GM23338 (cell line): ENCODE results near the gene KRTAP13-4. TPM values are rescaled to one million over a fixed set of nuclear protein-coding genes. Genes with fewer than 3 reads are reported as not detected.

Source experiments
- ATAC-seq: fragments of 200-7000 bp; cut with Tn5 transposase; 3 replicates; pipeline ENCODE4 v1.9.1; 2020
- DNase-seq: peaks from one replicate; pipeline ENCODE4 v3.0.0-alpha.2; 2015; ENCODE audit warnings: low spot score
- H2AFZ ChIP-seq: fragments of 200-600 bp; sonication (generic); 2 replicates; pipeline ENCODE4 v1.8.0; 2016; ENCODE audit warnings: antibody characterized with exemption, mild to moderate bottlenecking, moderate library complexity
- H3F3A ChIP-seq: fragments of 200-600 bp; sonication (generic); replicated peaks from 2 replicates; pipeline ENCODE4 v1.8.0; 2017; ENCODE audit warnings: antibody characterized with exemption, mixed run types, low read depth
- H3K27ac ChIP-seq: fragments of 200-600 bp; sonication (generic); 2 replicates; pipeline ENCODE4 v1.6.1; 2016; ENCODE audit warnings: low read depth
- H3K27me3 ChIP-seq: fragments of 200-600 bp; sonication (generic); 2 replicates; pipeline ENCODE4 v1.8.0; 2016; ENCODE audit warnings: mild to moderate bottlenecking, mixed run types, moderate library complexity; ENCODE audit not compliant: insufficient read depth
- H3K36me3 ChIP-seq: fragments of 200-600 bp; sonication (generic); 2 replicates; pipeline ENCODE4 v1.8.0; 2016; ENCODE audit warnings: mild to moderate bottlenecking; ENCODE audit not compliant: insufficient read depth
- H3K4me1 ChIP-seq: fragments of 200-600 bp; sonication (generic); 2 replicates; pipeline ENCODE4 v1.8.0; 2016; ENCODE audit warnings: mild to moderate bottlenecking, moderate library complexity; ENCODE audit not compliant: insufficient read depth
- H3K4me2 ChIP-seq: fragments of 200-600 bp; sonication (generic); 2 replicates; pipeline ENCODE4 v1.7.1; 2017; ENCODE audit warnings: mixed run types
- H3K4me3 ChIP-seq: fragments of 200-600 bp; sonication (generic); 2 replicates; pipeline ENCODE4 v1.6.1; 2016; ENCODE audit warnings: mixed run types
- H3K79me2 ChIP-seq: fragments of 200-600 bp; sonication (generic); replicated peaks from 2 replicates; pipeline ENCODE4 v1.8.0; 2017; ENCODE audit warnings: mild to moderate bottlenecking; ENCODE audit not compliant: insufficient read depth
- H3K9me2 ChIP-seq: fragments of 200-600 bp; sonication (generic); 2 replicates; pipeline ENCODE4 v1.8.0; 2017; ENCODE audit not compliant: insufficient read depth
- H4K20me1 ChIP-seq: fragments of 200-600 bp; sonication (generic); replicated peaks from 2 replicates; pipeline ENCODE4 v1.8.0; 2017; ENCODE audit warnings: mild to moderate bottlenecking; ENCODE audit not compliant: insufficient read depth
- H3K27ac Mint-ChIP-seq: 2 replicates; pipeline ENCODE4 v1.8.0; 2020; ENCODE audit warnings: inconsistent platforms, mild to moderate bottlenecking, moderate library complexity, mixed read lengths
- H3K27me3 Mint-ChIP-seq: 3 replicates; pipeline ENCODE4 v1.8.0; 2022; ENCODE audit warnings: low read depth, mild to moderate bottlenecking, moderate library complexity, mixed read lengths, inconsistent platforms; ENCODE audit not compliant: insufficient read depth, poor library complexity
- H3K36me3 Mint-ChIP-seq: 3 replicates; pipeline ENCODE4 v1.8.0; 2021; ENCODE audit warnings: low read depth, mild to moderate bottlenecking, inconsistent platforms, moderate library complexity, mixed read lengths
- H3K4me1 Mint-ChIP-seq: 3 replicates; pipeline ENCODE4 v1.8.0; 2020; ENCODE audit warnings: mild to moderate bottlenecking, inconsistent platforms, mixed read lengths
- H3K4me3 Mint-ChIP-seq: 3 replicates; pipeline ENCODE4 v1.8.0; 2021; ENCODE audit warnings: moderate library complexity, mild to moderate bottlenecking, inconsistent platforms, mixed read lengths
- H3K9me3 Mint-ChIP-seq: 3 replicates; pipeline ENCODE4 v1.8.0; 2020; ENCODE audit warnings: moderate library complexity, mild to moderate bottlenecking, inconsistent platforms, mixed read lengths
- CREB1 ChIP-seq: fragments of 250-450 bp; sonication (Bioruptor Pico); IDR thresholded peaks from 2 replicates; pipeline ENCODE4 v1.5.0; 2020; ENCODE audit warnings: low read depth, mild to moderate bottlenecking, moderate library complexity
- EZH2 ChIP-seq: fragments of 200-600 bp; sonication (generic); IDR thresholded peaks from one replicate; pipeline ENCODE4 v1.8.0; 2017; ENCODE audit warnings: antibody characterized with exemption, mild to moderate bottlenecking, low read depth; ENCODE audit not compliant: unreplicated experiment
- EZH2phosphoT487 ChIP-seq: fragments of 200-600 bp; sonication (generic); IDR thresholded peaks from one replicate; pipeline ENCODE4 v1.8.1; 2018; ENCODE audit warnings: antibody characterized with exemption; ENCODE audit not compliant: unreplicated experiment
- JUNB ChIP-seq: IDR thresholded peaks from one replicate; pipeline ENCODE4 v1.6.1; 2016; ENCODE audit warnings: antibody characterized with exemption; ENCODE audit not compliant: unreplicated experiment
- NANOG ChIP-seq: IDR thresholded peaks from 2 replicates; pipeline ENCODE4 v1.6.1; 2016; ENCODE audit warnings: antibody characterized with exemption, borderline replicate concordance
- POLR2AphosphoS5 ChIP-seq: IDR thresholded peaks from 2 replicates; pipeline ENCODE4 v1.6.1; 2016; ENCODE audit warnings: antibody characterized with exemption, low read depth
- STAT1 ChIP-seq: IDR thresholded peaks from one replicate; pipeline ENCODE4 v1.6.1; 2016; ENCODE audit warnings: antibody characterized with exemption; ENCODE audit not compliant: unreplicated experiment
- ZNF114 ChIP-seq: fragments of 250-450 bp; sonication (Bioruptor Pico); IDR thresholded peaks from 2 replicates; pipeline ENCODE4 v1.5.0; 2020; ENCODE audit warnings: mild to moderate bottlenecking, moderate library complexity
- ZNF331 ChIP-seq: fragments of 250-450 bp; sonication (Bioruptor Pico); IDR thresholded peaks from 2 replicates; pipeline ENCODE4 v1.5.0; 2020; ENCODE audit warnings: low read depth, mild to moderate bottlenecking, moderate library complexity
- polyA plus RNA-seq: library from polyadenylated mRNA; unstranded; fragments of >200 nt; fragmentation: Nextera tagmentation; extraction: Ambion mirVana; gene quantifications from 2 replicates; pipeline ENCODE4 v1.2.1, GENCODE V29; 2016
- total RNA-seq: library from RNA; depleted of rRNA; stranded (reverse); fragments of >200 nt; shearing (Covaris generic); gene quantifications from 2 replicates; pipeline ENCODE4 v1.2.3, GENCODE V29; 2014
- TF ChIP-seq, protein P1 (sequence below): IDR thresholded peaks from one replicate; pipeline ENCODE4 v1.6.1; 2018; ENCODE audit warnings: antibody characterized with exemption; ENCODE audit not compliant: unreplicated experiment
- TF ChIP-seq, protein P2 (sequence below): IDR thresholded peaks from 2 replicates; pipeline ENCODE4 v1.6.1; 2016; ENCODE audit warnings: antibody characterized with exemption
- TF ChIP-seq, protein P3 (sequence below), 2 experiments: fragments of 200-600 bp in 1 of 2; sonication (generic) in 1 of 2; conservative IDR thresholded peaks; 2 replicates each; pipeline versions ENCODE4 v1.5.1 to v1.6.1; 2016 to 2017; ENCODE audit warnings: antibody characterized with exemption in 2 of 2, low read depth in 2 of 2, mild to moderate bottlenecking in 2 of 2, moderate library complexity in 1 of 2

Gene KRTAP13-4
- total and polyA plus RNA-seq, 2 experiments from 2014 or later, result not detected

DNA sequence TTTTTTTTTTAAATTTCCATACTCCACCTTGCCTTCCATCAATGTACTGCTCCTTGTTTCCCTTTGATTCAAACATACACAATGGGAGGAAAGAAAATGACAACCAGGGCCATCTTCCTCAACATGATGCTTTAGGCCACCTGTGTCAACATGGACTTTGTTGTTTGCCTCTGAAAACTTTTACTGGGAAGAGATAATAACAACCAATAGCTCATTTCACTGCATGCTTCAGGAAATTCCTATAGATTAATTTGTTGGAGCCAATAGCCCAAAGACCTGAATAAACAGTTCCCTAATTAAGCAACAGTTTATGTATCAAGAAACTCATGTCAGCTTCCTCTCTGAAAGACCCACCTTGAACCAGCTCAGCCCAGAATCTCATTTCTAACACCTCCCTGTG is 13.2 kb downstream of the KRTAP13-4 start:
- H3K4me1 ChIP-seq, result peaks cover 22% of the 10 kb centered on the region
- no peaks in the 10 kb centered on the region for H3F3A ChIP-seq
- peak overlapping the region; percentile 34; the same call in 1 of the 2 replicates for H3K4me3 ChIP-seq
- H3K4me1 Mint-ChIP-seq, result peaks cover 20% of the 10 kb centered on the region
- no peak overlapping the region for H3K4me3 Mint-ChIP-seq
- H3K9me2 ChIP-seq, result peaks cover 7% of the 10 kb centered on the region
- ATAC-seq (no peak), DNase-seq (no peak)
- no peak overlapping the region for H3K27ac Mint-ChIP-seq
- no peak for TF ChIP-seq ZNF331
- TF ChIP-seq ZNF114 (CRISPR knock-in tag), result no peak
- TF ChIP-seq, protein P1, sequence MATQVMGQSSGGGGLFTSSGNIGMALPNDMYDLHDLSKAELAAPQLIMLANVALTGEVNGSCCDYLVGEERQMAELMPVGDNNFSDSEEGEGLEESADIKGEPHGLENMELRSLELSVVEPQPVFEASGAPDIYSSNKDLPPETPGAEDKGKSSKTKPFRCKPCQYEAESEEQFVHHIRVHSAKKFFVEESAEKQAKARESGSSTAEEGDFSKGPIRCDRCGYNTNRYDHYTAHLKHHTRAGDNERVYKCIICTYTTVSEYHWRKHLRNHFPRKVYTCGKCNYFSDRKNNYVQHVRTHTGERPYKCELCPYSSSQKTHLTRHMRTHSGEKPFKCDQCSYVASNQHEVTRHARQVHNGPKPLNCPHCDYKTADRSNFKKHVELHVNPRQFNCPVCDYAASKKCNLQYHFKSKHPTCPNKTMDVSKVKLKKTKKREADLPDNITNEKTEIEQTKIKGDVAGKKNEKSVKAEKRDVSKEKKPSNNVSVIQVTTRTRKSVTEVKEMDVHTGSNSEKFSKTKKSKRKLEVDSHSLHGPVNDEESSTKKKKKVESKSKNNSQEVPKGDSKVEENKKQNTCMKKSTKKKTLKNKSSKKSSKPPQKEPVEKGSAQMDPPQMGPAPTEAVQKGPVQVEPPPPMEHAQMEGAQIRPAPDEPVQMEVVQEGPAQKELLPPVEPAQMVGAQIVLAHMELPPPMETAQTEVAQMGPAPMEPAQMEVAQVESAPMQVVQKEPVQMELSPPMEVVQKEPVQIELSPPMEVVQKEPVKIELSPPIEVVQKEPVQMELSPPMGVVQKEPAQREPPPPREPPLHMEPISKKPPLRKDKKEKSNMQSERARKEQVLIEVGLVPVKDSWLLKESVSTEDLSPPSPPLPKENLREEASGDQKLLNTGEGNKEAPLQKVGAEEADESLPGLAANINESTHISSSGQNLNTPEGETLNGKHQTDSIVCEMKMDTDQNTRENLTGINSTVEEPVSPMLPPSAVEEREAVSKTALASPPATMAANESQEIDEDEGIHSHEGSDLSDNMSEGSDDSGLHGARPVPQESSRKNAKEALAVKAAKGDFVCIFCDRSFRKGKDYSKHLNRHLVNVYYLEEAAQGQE, result no peak
- TF ChIP-seq, protein P2, sequence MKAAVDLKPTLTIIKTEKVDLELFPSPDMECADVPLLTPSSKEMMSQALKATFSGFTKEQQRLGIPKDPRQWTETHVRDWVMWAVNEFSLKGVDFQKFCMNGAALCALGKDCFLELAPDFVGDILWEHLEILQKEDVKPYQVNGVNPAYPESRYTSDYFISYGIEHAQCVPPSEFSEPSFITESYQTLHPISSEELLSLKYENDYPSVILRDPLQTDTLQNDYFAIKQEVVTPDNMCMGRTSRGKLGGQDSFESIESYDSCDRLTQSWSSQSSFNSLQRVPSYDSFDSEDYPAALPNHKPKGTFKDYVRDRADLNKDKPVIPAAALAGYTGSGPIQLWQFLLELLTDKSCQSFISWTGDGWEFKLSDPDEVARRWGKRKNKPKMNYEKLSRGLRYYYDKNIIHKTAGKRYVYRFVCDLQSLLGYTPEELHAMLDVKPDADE, result no peak
- TF ChIP-seq JUNB, result no peak
- no peak for TF ChIP-seq CREB1
- TF ChIP-seq POLR2AphosphoS5, result no peak
- no peak for TF ChIP-seq STAT1
- no peak for TF ChIP-seq EZH2phosphoT487
- no peak for TF ChIP-seq NANOG
- TF ChIP-seq EZH2, result no peak
- H3K27me3 ChIP-seq, result no peaks in the 10 kb centered on the region
- no peaks in the 10 kb centered on the region for H3K36me3 Mint-ChIP-seq
- no peaks in the 10 kb centered on the region for H3K9me3 Mint-ChIP-seq
- peak overlapping the region; percentile 61 for H3K4me2 ChIP-seq
- peak overlapping the region; percentile 94 for H2AFZ ChIP-seq
- H3K27me3 Mint-ChIP-seq, result no peaks in the 10 kb centered on the region
- no peaks in the 10 kb centered on the region; the same call in 1 of the 2 replicates for H4K20me1 ChIP-seq
- no peaks in the 10 kb centered on the region for H3K79me2 ChIP-seq
- H3K27ac ChIP-seq, result no peak overlapping the region
- H3K36me3 ChIP-seq, result no peaks in the 10 kb centered on the region

DNA sequence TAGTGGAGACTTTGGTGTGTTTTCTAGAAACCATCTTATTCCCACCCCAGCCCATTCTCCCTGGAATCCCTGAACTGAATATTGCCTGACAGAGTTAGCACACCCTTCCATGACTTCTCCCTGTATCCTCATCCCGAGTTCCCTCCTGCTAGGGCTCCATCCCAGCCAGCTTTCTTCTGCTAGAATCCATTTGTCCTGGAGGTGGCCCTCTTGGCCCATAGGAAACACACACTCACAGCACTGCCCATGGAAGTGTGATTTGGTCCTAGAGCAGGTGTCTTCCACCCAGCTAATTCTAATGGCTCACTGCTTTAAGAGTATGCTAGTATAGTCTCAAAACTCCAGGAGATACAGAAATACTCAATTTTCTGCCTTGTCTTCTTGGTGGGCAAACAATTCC is 14.2 kb downstream of the KRTAP13-4 start:
- Histone ChIP-seq H3K4me1 (peaks cover 22% of the 10 kb centered on the region), H3K27ac (peak overlapping the region; percentile 12; the same call in 1 of the 2 replicates)

More for the DNA sequence above, 14.2 kb downstream of the KRTAP13-4 start:
- DNase-seq (peak; percentile 47), ATAC-seq (peak; percentile 83)
- no peaks in the 10 kb centered on the region; the same call in 1 of the 2 replicates for H4K20me1 ChIP-seq
- no peak overlapping the region for H3K27ac Mint-ChIP-seq
- no peaks in the 10 kb centered on the region for H3K9me3 Mint-ChIP-seq
- H3K4me3 Mint-ChIP-seq, result no peak overlapping the region
- H3F3A ChIP-seq, result no peaks in the 10 kb centered on the region
- no peak overlapping the region for H3K4me3 ChIP-seq
- H3K27me3 Mint-ChIP-seq, result no peaks in the 10 kb centered on the region
- no peaks in the 10 kb centered on the region for H3K79me2 ChIP-seq
- peaks cover 7% of the 10 kb centered on the region for H3K9me2 ChIP-seq
- TF ChIP-seq, protein P3, sequence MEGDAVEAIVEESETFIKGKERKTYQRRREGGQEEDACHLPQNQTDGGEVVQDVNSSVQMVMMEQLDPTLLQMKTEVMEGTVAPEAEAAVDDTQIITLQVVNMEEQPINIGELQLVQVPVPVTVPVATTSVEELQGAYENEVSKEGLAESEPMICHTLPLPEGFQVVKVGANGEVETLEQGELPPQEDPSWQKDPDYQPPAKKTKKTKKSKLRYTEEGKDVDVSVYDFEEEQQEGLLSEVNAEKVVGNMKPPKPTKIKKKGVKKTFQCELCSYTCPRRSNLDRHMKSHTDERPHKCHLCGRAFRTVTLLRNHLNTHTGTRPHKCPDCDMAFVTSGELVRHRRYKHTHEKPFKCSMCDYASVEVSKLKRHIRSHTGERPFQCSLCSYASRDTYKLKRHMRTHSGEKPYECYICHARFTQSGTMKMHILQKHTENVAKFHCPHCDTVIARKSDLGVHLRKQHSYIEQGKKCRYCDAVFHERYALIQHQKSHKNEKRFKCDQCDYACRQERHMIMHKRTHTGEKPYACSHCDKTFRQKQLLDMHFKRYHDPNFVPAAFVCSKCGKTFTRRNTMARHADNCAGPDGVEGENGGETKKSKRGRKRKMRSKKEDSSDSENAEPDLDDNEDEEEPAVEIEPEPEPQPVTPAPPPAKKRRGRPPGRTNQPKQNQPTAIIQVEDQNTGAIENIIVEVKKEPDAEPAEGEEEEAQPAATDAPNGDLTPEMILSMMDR (conservative IDR thresholded peaks at IDR 0.05; ENCODE audit: low read depth in 2 of 2), result peak; percentile 48 to 67
- TF ChIP-seq POLR2AphosphoS5 (no peak), NANOG (no peak)
- peaks cover 20% of the 10 kb centered on the region for H3K4me1 Mint-ChIP-seq
- H2AFZ ChIP-seq, result peak overlapping the region; percentile 94
- no peaks in the 10 kb centered on the region for H3K27me3 ChIP-seq
- no peaks in the 10 kb centered on the region for H3K36me3 Mint-ChIP-seq
- H3K36me3 ChIP-seq, result no peaks in the 10 kb centered on the region
- peak overlapping the region; percentile 61; the same call in 1 of the 2 replicates for H3K4me2 ChIP-seq
